Measurements from ENCODE around the gene NEURL2.

NEURL2 gene

DNA sequence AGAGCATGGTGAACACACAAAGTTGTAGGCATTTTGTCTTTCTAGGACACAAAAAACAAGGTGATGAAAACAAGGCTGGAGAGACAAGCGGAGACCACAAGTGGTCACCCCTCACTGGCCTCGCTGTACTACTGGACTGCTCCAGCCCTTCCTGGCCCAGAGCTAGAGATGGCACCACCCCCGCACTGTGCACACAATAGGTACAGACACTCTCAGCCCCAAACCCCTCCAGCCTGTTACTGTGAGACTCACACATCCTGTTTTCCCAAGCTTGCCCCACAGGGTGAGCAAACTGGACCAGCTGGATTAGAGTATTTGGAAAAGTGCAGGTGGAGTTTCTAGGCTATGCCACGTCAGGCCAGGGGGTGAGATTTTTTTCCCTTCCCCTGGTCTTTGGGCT, 18.4 kb downstream of the NEURL2 start:
- H3K4me2 ChIP-seq (ENCODE audit: insufficient read depth, low read length): no peak overlapping the region
- no peak for DNase-seq
- no peaks in the 10 kb centered on the region for H3K27me3 ChIP-seq (ENCODE audit: insufficient read depth, low read length, poor library complexity)
- ATAC-seq (ENCODE audit: insufficient read depth, low read depth): no peak
- no peaks in the 10 kb centered on the region for H3K9me3 ChIP-seq (ENCODE audit: insufficient read depth, low read length, severe bottlenecking)
- no peak overlapping the region for H3K4me3 ChIP-seq (ENCODE audit: low read depth in 1 of 2, low read length in 2 of 2)
- no peaks in the 10 kb centered on the region for H3K79me2 ChIP-seq (ENCODE audit: insufficient read depth, low read length)
- no peak overlapping the region for H3K9ac ChIP-seq (ENCODE audit: low read depth, low read length)
- H3K4me1 ChIP-seq (ENCODE audit: insufficient read depth, low read length): no peaks in the 10 kb centered on the region
- peaks cover 9% of the 10 kb centered on the region for H3K36me3 ChIP-seq (ENCODE audit: insufficient read depth, low read length)
- H3K27ac ChIP-seq (ENCODE audit: low read length): no peak overlapping the region
- no peak overlapping the region for H2AFZ ChIP-seq (ENCODE audit: low read depth, low read length)
- H4K20me1 ChIP-seq (ENCODE audit: insufficient read depth, low read length): no peaks in the 10 kb centered on the region; the same call in 1 of the 2 replicates
- TF ChIP-seq EZH2 (IDR thresholded peaks at IDR 0.05; ENCODE audit: borderline replicate concordance, low read depth, low read length, severe bottlenecking): no peak
- TF ChIP-seq, protein P1, sequence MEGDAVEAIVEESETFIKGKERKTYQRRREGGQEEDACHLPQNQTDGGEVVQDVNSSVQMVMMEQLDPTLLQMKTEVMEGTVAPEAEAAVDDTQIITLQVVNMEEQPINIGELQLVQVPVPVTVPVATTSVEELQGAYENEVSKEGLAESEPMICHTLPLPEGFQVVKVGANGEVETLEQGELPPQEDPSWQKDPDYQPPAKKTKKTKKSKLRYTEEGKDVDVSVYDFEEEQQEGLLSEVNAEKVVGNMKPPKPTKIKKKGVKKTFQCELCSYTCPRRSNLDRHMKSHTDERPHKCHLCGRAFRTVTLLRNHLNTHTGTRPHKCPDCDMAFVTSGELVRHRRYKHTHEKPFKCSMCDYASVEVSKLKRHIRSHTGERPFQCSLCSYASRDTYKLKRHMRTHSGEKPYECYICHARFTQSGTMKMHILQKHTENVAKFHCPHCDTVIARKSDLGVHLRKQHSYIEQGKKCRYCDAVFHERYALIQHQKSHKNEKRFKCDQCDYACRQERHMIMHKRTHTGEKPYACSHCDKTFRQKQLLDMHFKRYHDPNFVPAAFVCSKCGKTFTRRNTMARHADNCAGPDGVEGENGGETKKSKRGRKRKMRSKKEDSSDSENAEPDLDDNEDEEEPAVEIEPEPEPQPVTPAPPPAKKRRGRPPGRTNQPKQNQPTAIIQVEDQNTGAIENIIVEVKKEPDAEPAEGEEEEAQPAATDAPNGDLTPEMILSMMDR (IDR thresholded peaks at IDR 0.05; ENCODE audit: borderline replicate concordance, extremely low read depth, low read length, poor library complexity, severe bottlenecking): no peak

DNA sequence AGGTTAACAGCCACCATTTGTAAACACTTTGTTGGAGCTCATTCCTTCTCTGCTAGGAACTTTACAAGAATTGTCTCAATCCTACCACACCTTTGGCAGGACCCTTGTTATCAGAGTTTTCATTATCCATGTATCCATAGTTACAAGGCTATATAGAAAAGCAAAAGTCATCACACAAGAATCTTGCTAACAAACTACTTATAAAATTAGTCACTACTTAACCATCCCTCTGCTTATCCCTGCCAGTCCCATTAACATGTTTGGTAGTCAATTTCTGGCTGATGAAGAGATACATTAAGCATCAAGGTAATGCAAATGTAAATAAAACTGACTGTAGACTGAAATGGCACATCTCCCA, 23.2 kb downstream of the NEURL2 start:
- DNase-seq: no peak
- Histone ChIP-seq H3K27ac (ENCODE audit: low read length) (no peak overlapping the region), H3K4me2 (ENCODE audit: insufficient read depth, low read length) (no peak overlapping the region)

DNA sequence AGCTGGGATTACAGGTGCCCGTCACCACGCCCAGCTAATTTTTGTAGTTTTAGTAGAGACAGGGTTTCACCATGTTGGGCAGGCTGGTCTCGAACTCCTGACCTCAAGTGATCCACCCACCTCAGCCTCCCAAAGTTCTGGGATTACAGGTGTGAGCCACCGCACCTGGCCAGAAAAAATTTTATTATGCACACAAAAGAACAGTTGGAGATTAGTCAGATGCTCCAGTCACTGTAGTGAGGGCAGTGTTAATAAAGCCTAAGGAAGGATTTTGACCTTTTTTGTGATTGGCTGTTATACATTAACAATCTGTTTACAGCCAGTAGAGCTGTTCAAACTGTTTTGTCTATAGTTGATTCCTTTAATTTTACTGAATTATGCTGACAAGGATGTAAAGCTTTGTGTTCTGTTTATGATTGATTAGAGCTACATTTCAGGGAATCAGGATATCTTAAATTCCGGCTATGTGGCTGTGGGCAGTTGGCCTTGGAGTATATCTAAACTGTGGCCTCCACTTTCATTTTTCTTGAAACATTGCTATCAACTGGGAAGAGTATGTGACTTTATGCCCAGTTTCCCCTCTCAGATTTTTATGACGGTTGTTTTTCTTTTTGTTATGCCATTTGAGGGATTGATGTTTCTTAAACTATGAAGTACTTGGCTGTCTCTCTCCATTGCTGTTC, 23.7 kb downstream of the NEURL2 start:
- H3K4me1 ChIP-seq (ENCODE audit: insufficient read depth, low read length): no peaks in the 10 kb centered on the region
- no peak overlapping the region for H3K9ac ChIP-seq (ENCODE audit: low read depth, low read length)
- H3K27me3 ChIP-seq (ENCODE audit: insufficient read depth, low read length, poor library complexity): no peaks in the 10 kb centered on the region
- no peak overlapping the region for H3K4me2 ChIP-seq (ENCODE audit: insufficient read depth, low read length)
- no peaks in the 10 kb centered on the region for H3K79me2 ChIP-seq (ENCODE audit: insufficient read depth, low read length)
- no peaks in the 10 kb centered on the region for H4K20me1 ChIP-seq (ENCODE audit: insufficient read depth, low read length)
- no peak for ATAC-seq (ENCODE audit: insufficient read depth, low read depth)
- H3K27ac ChIP-seq (ENCODE audit: low read length): no peak overlapping the region
- DNase-seq: no peak
- H2AFZ ChIP-seq (ENCODE audit: low read depth, low read length): no peak overlapping the region
- no peaks in the 10 kb centered on the region for H3K9me3 ChIP-seq (ENCODE audit: insufficient read depth, low read length, severe bottlenecking)
- H3K4me3 ChIP-seq (ENCODE audit: low read depth in 1 of 2, low read length in 2 of 2): no peak overlapping the region
- TF ChIP-seq, protein P1 (IDR thresholded peaks at IDR 0.05; ENCODE audit: borderline replicate concordance, extremely low read depth, low read length, poor library complexity, severe bottlenecking): no peak
- TF ChIP-seq EZH2 (IDR thresholded peaks at IDR 0.05; ENCODE audit: borderline replicate concordance, low read depth, low read length, severe bottlenecking): no peak
- no peaks in the 10 kb centered on the region for H3K36me3 ChIP-seq (ENCODE audit: insufficient read depth, low read length)

More for the DNA sequence above, 23.2 kb downstream of the NEURL2 start:
- Histone ChIP-seq H3K9me3 (ENCODE audit: insufficient read depth, low read length, severe bottlenecking) (no peaks in the 10 kb centered on the region), H3K79me2 (ENCODE audit: insufficient read depth, low read length) (no peaks in the 10 kb centered on the region), H3K36me3 (ENCODE audit: insufficient read depth, low read length) (no peaks in the 10 kb centered on the region), H3K9ac (ENCODE audit: low read depth, low read length) (no peak overlapping the region), H4K20me1 (ENCODE audit: insufficient read depth, low read length) (no peaks in the 10 kb centered on the region), H3K27me3 (ENCODE audit: insufficient read depth, low read length, poor library complexity) (no peaks in the 10 kb centered on the region), H3K4me3 (ENCODE audit: low read depth in 1 of 2, low read length in 2 of 2) (no peak overlapping the region), H2AFZ (ENCODE audit: low read depth, low read length) (no peak overlapping the region), H3K4me1 (ENCODE audit: insufficient read depth, low read length) (no peaks in the 10 kb centered on the region)
- TF ChIP-seq, protein P1 (IDR thresholded peaks at IDR 0.05; ENCODE audit: borderline replicate concordance, extremely low read depth, low read length, poor library complexity, severe bottlenecking): no peak
- no peak for ATAC-seq (ENCODE audit: insufficient read depth, low read depth)

All from DND-41 (cell line).